Gastrocnemius medialis (tissue), 4 donors: ENCODE data around the gene TOR4A. TPM values are rescaled to one million over a fixed set of nuclear protein-coding genes. Genes with fewer than 3 reads are reported as not detected.

ENCODE experiments used
- ATAC-seq, 2 donors: fragments of 150-250 bp; one replicate each; pipeline ENCODE4 v1.9.1; 2016
- DNase-seq, 2 donors: peaks; one replicate each; pipeline ENCODE4 v3.0.0-alpha.2; 2019
- H3K27ac ChIP-seq, 4 donors: fragments of 200-600 bp; sonication (generic); 1 replicate in 1 of 4; 2 replicates in 3 of 4; pipeline ENCODE4 v1.5.1; 2016 to 2018; ENCODE audit warnings: mild to moderate bottlenecking in 2 of 4, moderate library complexity in 1 of 4
- H3K27me3 ChIP-seq, 3 donors: fragments of 200-600 bp; sonication (generic) in 2 of 3; 1 replicate in 1 of 3; 2 replicates in 2 of 3; pipeline versions ENCODE4 v1.5.1 to v1.6.0; 2016 to 2019; ENCODE audit warnings: mild to moderate bottlenecking in 1 of 3, moderate library complexity in 1 of 3
- H3K36me3 ChIP-seq, 2 donors: fragments of 200-600 bp; sonication (generic) in 1 of 2; one replicate each; pipeline ENCODE4 v1.5.1; 2017 to 2018
- H3K4me1 ChIP-seq, 2 donors: fragments of 200-600 bp; sonication (generic) in 1 of 2; one replicate each; pipeline ENCODE4 v1.5.1; 2016 to 2017; ENCODE audit warnings: mild to moderate bottlenecking in 2 of 2
- H3K4me3 ChIP-seq, 4 donors: fragments of 200-600 bp; sonication (generic) in 3 of 4; 1 replicate in 1 of 4; 2 replicates in 3 of 4; pipeline ENCODE4 v1.5.1; 2016 to 2019; ENCODE audit warnings: mild to moderate bottlenecking in 2 of 4
- H3K9me3 ChIP-seq, 3 donors: fragments of 200-600 bp; sonication (generic) in 2 of 3; 1 replicate in 1 of 3; 2 replicates in 2 of 3; pipeline ENCODE4 v1.5.1; 2016 to 2019
- CTCF ChIP-seq, 5 experiments: fragments of 450-650 bp in 3 of 5; fragments of 200-600 bp in 2 of 5; sonication (generic) in 2 of 5; IDR thresholded peaks in 4 of 5; conservative IDR thresholded peaks in 1 of 5; 1 replicate in 4 of 5; 2 replicates in 1 of 5; pipeline ENCODE4 v1.5.1; 2016 to 2019; ENCODE audit warnings: antibody characterized with exemption in 5 of 5, mild to moderate bottlenecking in 3 of 5, moderate library complexity in 3 of 5
- POLR2A ChIP-seq, 2 donors: fragments of 450-650 bp; IDR thresholded peaks; one replicate each; pipeline ENCODE4 v1.6.1; 2017; ENCODE audit warnings: antibody characterized with exemption in 2 of 2, mild to moderate bottlenecking in 2 of 2, moderate library complexity in 2 of 2
- in situ Hi-C, 4 donors: fragments of 200-750 bp; cut with MboI; loops; one replicate each; pipeline versions ENCODE4 v1.15.0 to v1.8.0; 2017; ENCODE audit warnings: low sequenced_read_pairs in 4 of 4
- intact Hi-C: fragments of 100-400 bp; cut with DNase I; formaldehyde crosslinking; loops from one replicate; pipeline ENCODE4 v1.15.1; 2023; ENCODE audit warnings: low total_unique reads
- total RNA-seq, 4 donors: library from RNA; depleted of rRNA; stranded (reverse); fragments of >200 nt; gene quantifications; one replicate each; pipeline versions ENCODE4 v1.1.0 to v1.2.3, GENCODE V29; 2016

TOR4A gene
- total RNA-seq, 4 donors from 2014 or later, result 1.2 to 2.8 (median 1.7) TPM

GRCh38 chr9:137271696-137272076, 5.8 kb upstream of the TOR4A start:
- H3K9me3 ChIP-seq, result no peaks in the 10 kb centered on the region
- H3K27me3 ChIP-seq, result peaks cover 0 to 4% (median 0%) of the 10 kb centered on the region in 3 donors
- H3K4me1 ChIP-seq, result peaks cover 38 to 39% of the 10 kb centered on the region in 2 donors
- DNase-seq (no peak), ATAC-seq (no peak)
- intact Hi-C loops (no loop called here), in situ Hi-C loops (no loop called here)
- H3K4me3 ChIP-seq, result no peak overlapping the region
- no peak for TF ChIP-seq CTCF (IDR thresholded peaks at IDR 0.05 in 4 of 5, conservative IDR thresholded peaks at IDR 0.05 in 1 of 5)
- no peak for TF ChIP-seq POLR2A (IDR thresholded peaks at IDR 0.05)
- H3K27ac ChIP-seq, result no peak overlapping the region
- H3K36me3 ChIP-seq, result peaks cover 0 to 22% of the 10 kb centered on the region in 2 donors

GRCh38 chr9:137272241-137273094, 5.1 kb upstream of the TOR4A start:
- TF ChIP-seq CTCF (IDR thresholded peaks at IDR 0.05 in 4 of 5, conservative IDR thresholded peaks at IDR 0.05 in 1 of 5), result no peak
- TF ChIP-seq POLR2A (IDR thresholded peaks at IDR 0.05), result no peak
- H3K27me3 ChIP-seq, result peaks cover 0 to 11% (median 0%) of the 10 kb centered on the region in 3 donors
- H3K4me1 ChIP-seq, result peaks cover 40 to 44% of the 10 kb centered on the region in 2 donors
- ATAC-seq, result no peak
- H3K36me3 ChIP-seq, result peaks cover 0 to 17% of the 10 kb centered on the region in 2 donors
- in situ Hi-C loops (no loop called here), intact Hi-C loops (no loop called here)
- no peak overlapping the region for H3K4me3 ChIP-seq
- no peak overlapping the region for H3K27ac ChIP-seq
- H3K9me3 ChIP-seq, result no peaks in the 10 kb centered on the region
- DNase-seq, result no peak

GRCh38 chr9:137273095-137273490, 4.4 kb upstream of the TOR4A start:
- ATAC-seq (no peak), DNase-seq (no peak)
- in situ Hi-C loops, result no loop called here
- no peak overlapping the region for H3K27ac ChIP-seq
- no peak overlapping the region for H3K4me3 ChIP-seq
- intact Hi-C loops, result no loop called here
- peaks cover 0 to 17% of the 10 kb centered on the region in 2 donors for H3K36me3 ChIP-seq
- peaks cover 2 to 15% (median 3%) of the 10 kb centered on the region in 3 donors for H3K27me3 ChIP-seq
- peaks cover 34 to 38% of the 10 kb centered on the region in 2 donors for H3K4me1 ChIP-seq
- no peaks in the 10 kb centered on the region for H3K9me3 ChIP-seq
- TF ChIP-seq CTCF (IDR thresholded peaks at IDR 0.05 in 4 of 5, conservative IDR thresholded peaks at IDR 0.05 in 1 of 5), result no peak
- TF ChIP-seq POLR2A (IDR thresholded peaks at IDR 0.05), result no peak

- ATAC-seq (no peak), DNase-seq (no peak)
- Histone ChIP-seq H3K27me3 (peaks cover 3 to 19% (median 4%) of the 10 kb centered on the region in 3 donors), H3K9me3 (no peaks in the 10 kb centered on the region), H3K27ac (no peak overlapping the region), H3K4me1 (peaks cover 27 to 33% of the 10 kb centered on the region in 2 donors), H3K4me3 (no peak overlapping the region), H3K36me3 (peaks cover 0 to 17% of the 10 kb centered on the region in 2 donors)
- in situ Hi-C loops (no loop called here), intact Hi-C loops (no loop called here)
- TF ChIP-seq CTCF (IDR thresholded peaks at IDR 0.05 in 4 of 5, conservative IDR thresholded peaks at IDR 0.05 in 1 of 5), result no peak
These were observed 3.8 kb upstream of the TOR4A start for GRCh38 chr9:137273611-137274320.
